Neural cell (in vitro differentiated cells): Measurements from ENCODE around the gene SH3PXD2B. TPM values are rescaled to one million over a fixed set of nuclear protein-coding genes. Genes with fewer than 3 reads are reported as not detected.
"Not testable (repeated sequence)": the region's sequence is repeated elsewhere in the genome, so short reads cannot be mapped to it uniquely, and the experiment has no call there.

Experiments used
- H2AFZ ChIP-seq: fragments of 200-600, 300-800 bp; sonication (generic), shearing (Covaris generic); 2 replicates; pipeline ENCODE4 v1.6.0; 2014; ENCODE audit warnings: low read depth, mild to moderate bottlenecking, antibody characterized with exemption, low read length, moderate library complexity
- H3F3A ChIP-seq: fragments of 200-600 bp; shearing (Covaris generic); 2 replicates; pipeline ENCODE4 v1.6.1; 2016; ENCODE audit warnings: mild to moderate bottlenecking, moderate library complexity, mixed read lengths, antibody characterized with exemption, low read length; ENCODE audit not compliant: insufficient read depth, poor library complexity, severe bottlenecking
- H3K27ac ChIP-seq: fragments of 200-600, 300-800 bp; sonication (generic), shearing (Covaris generic); 2 replicates; pipeline ENCODE4 v1.5.1; 2014; ENCODE audit warnings: mild to moderate bottlenecking, low read length, moderate library complexity
- H3K27me3 ChIP-seq: fragments of 300-800, 200-600 bp; sonication (generic), shearing (Covaris generic); 2 replicates; pipeline ENCODE4 v1.6.0; 2014; ENCODE audit warnings: mild to moderate bottlenecking, low read depth, low read length, moderate library complexity; ENCODE audit not compliant: insufficient read depth
- H3K36me3 ChIP-seq: fragments of 300-800, 200-600 bp; sonication (generic), shearing (Covaris generic); 2 replicates; pipeline ENCODE4 v1.5.1; 2014; ENCODE audit warnings: mild to moderate bottlenecking, antibody characterized with exemption, low read length, moderate library complexity; ENCODE audit not compliant: insufficient read depth
- H3K4me2 ChIP-seq: fragments of 300-800, 200-600 bp; sonication (generic), shearing (Covaris generic); 2 replicates; pipeline ENCODE4 v1.6.0; 2014; ENCODE audit warnings: mild to moderate bottlenecking, low read length
- H3K4me3 ChIP-seq: fragments of 300-800, 200-600 bp; sonication (generic), shearing (Covaris generic); 2 replicates; pipeline ENCODE4 v1.5.1; 2014; ENCODE audit warnings: mild to moderate bottlenecking, low read length, moderate library complexity
- H3K79me2 ChIP-seq: fragments of 200-600 bp; shearing (Covaris generic); replicated peaks from 2 replicates; pipeline ENCODE4 v1.6.0; 2014; ENCODE audit warnings: mild to moderate bottlenecking, low read length, moderate library complexity; ENCODE audit not compliant: insufficient read depth
- H3K9ac ChIP-seq: fragments of 300-800, 200-600 bp; sonication (generic), shearing (Covaris generic); 2 replicates; pipeline ENCODE4 v1.6.1; 2016; ENCODE audit warnings: mild to moderate bottlenecking, low read length, mixed read lengths
- H3K9me2 ChIP-seq: fragments of 200-600 bp; shearing (Covaris generic); 2 replicates; pipeline ENCODE4 v1.6.1; 2016; ENCODE audit warnings: mild to moderate bottlenecking, low read length, mixed read lengths; ENCODE audit not compliant: insufficient read depth
- H3K9me3 ChIP-seq: fragments of 200-600, 300-800 bp; sonication (generic), shearing (Covaris generic); 2 replicates; pipeline ENCODE4 v1.6.1; 2016; ENCODE audit warnings: mild to moderate bottlenecking, mixed run types, low read length, moderate library complexity, mixed read lengths
- H4K20me1 ChIP-seq: fragments of 200-600 bp; shearing (Covaris generic); 2 replicates; pipeline ENCODE4 v1.6.1; 2016; ENCODE audit warnings: mild to moderate bottlenecking, mixed run types; ENCODE audit not compliant: insufficient read depth
- CTCF ChIP-seq: fragments of 450-650 bp; IDR thresholded peaks from 2 replicates; pipeline ENCODE4 v1.5.1; 2014; ENCODE audit warnings: antibody characterized with exemption, mild to moderate bottlenecking, moderate library complexity; ENCODE audit not compliant: poor library complexity, severe bottlenecking
- EP300 ChIP-seq: fragments of 450-650 bp; conservative IDR thresholded peaks from 2 replicates; pipeline ENCODE4 v1.6.1; 2014; ENCODE audit warnings: antibody characterized with exemption, mild to moderate bottlenecking, moderate library complexity; ENCODE audit not compliant: poor library complexity, severe bottlenecking
- EZH2 ChIP-seq: fragments of 200-600, 300-800 bp; shearing (Covaris generic), sonication (generic); IDR thresholded peaks from 2 replicates; pipeline ENCODE4 v1.6.1; 2014; ENCODE audit warnings: antibody characterized with exemption, low read length, borderline replicate concordance, mild to moderate bottlenecking; ENCODE audit not compliant: insufficient read depth, poor library complexity, severe bottlenecking
- MXI1 ChIP-seq: fragments of 450-650 bp; conservative IDR thresholded peaks from 2 replicates; pipeline ENCODE4 v1.6.1; 2014; ENCODE audit warnings: antibody characterized with exemption, mild to moderate bottlenecking; ENCODE audit not compliant: poor library complexity, severe bottlenecking
- POLR2AphosphoS5 ChIP-seq: IDR thresholded peaks from 2 replicates; pipeline ENCODE4 v1.6.1; 2012
- RAD21 ChIP-seq: fragments of 450-650 bp; conservative IDR thresholded peaks from 2 replicates; pipeline ENCODE4 v1.6.1; 2014; ENCODE audit warnings: antibody characterized with exemption, mild to moderate bottlenecking, moderate library complexity
- REST ChIP-seq: IDR thresholded peaks from 2 replicates; pipeline ENCODE4 v1.6.1; 2012; ENCODE audit warnings: borderline replicate concordance
- SMC3 ChIP-seq: fragments of 450-650 bp; conservative IDR thresholded peaks from 2 replicates; pipeline ENCODE4 v1.6.1; 2014; ENCODE audit warnings: antibody characterized with exemption, mild to moderate bottlenecking, moderate library complexity; ENCODE audit not compliant: poor library complexity
- TAF1 ChIP-seq: IDR thresholded peaks from 2 replicates; pipeline ENCODE4 v1.6.1; 2012; ENCODE audit warnings: low read depth
- polyA plus RNA-seq: library from polyadenylated mRNA; depleted of rRNA; stranded (reverse); fragments of >200 nt; gene quantifications from 2 replicates; pipeline ENCODE4 v1.2.3, GENCODE V29; 2014

Gene SH3PXD2B
- polyA plus RNA-seq, 1 donor from 2014 or later: 11.7 TPM

GRCh38 chr5:172410160-172410559, 44.2 kb downstream of the SH3PXD2B start:
- Histone ChIP-seq H3K36me3 (no peaks in the 10 kb centered on the region), H3K79me2 (no peaks in the 10 kb centered on the region), H3F3A (no peaks in the 10 kb centered on the region), H2AFZ (no peak overlapping the region), H3K27me3 (no peaks in the 10 kb centered on the region), H3K9ac (no peak overlapping the region), H3K9me3 (no peaks in the 10 kb centered on the region), H4K20me1 (no peaks in the 10 kb centered on the region), H3K4me2 (no peak overlapping the region), H3K9me2 (no peaks in the 10 kb centered on the region), H3K27ac (no peak overlapping the region), H3K4me3 (no peak overlapping the region)
- TF ChIP-seq REST (no peak), EP300 (no peak), MXI1 (no peak), EZH2 (no peak), POLR2AphosphoS5 (no peak), CTCF (no peak), TAF1 (no peak), RAD21 (no peak), SMC3 (no peak)

GRCh38 chr5:172409477-172409876, 44.8 kb downstream of the SH3PXD2B start:
- H3K9ac ChIP-seq, H3K27me3 ChIP-seq, H3K9me2 ChIP-seq, H3K36me3 ChIP-seq, H3F3A ChIP-seq, H3K79me2 ChIP-seq, H3K4me3 ChIP-seq, H3K9me3 ChIP-seq, H4K20me1 ChIP-seq, H3K27ac ChIP-seq, H2AFZ ChIP-seq, H3K4me2 ChIP-seq: not testable (repeated sequence)

- H3F3A ChIP-seq: no peaks in the 10 kb centered on the region
- H3K9me2 ChIP-seq: no peaks in the 10 kb centered on the region
- no peaks in the 10 kb centered on the region for H4K20me1 ChIP-seq
- H3K9ac ChIP-seq: no peak overlapping the region
- H2AFZ ChIP-seq: no peak overlapping the region
- TF ChIP-seq TAF1 (no peak), EZH2 (no peak), REST (no peak), MXI1 (no peak), CTCF (no peak), SMC3 (no peak), RAD21 (no peak), POLR2AphosphoS5 (no peak), EP300 (no peak)
- no peak overlapping the region for H3K4me3 ChIP-seq
- no peak overlapping the region for H3K27ac ChIP-seq
- no peaks in the 10 kb centered on the region for H3K27me3 ChIP-seq
- H3K9me3 ChIP-seq: no peaks in the 10 kb centered on the region
- H3K4me2 ChIP-seq: no peak overlapping the region
- H3K36me3 ChIP-seq: no peaks in the 10 kb centered on the region
- H3K79me2 ChIP-seq: no peaks in the 10 kb centered on the region
Measured at GRCh38 chr5:172407822-172408221, 46.5 kb downstream of the SH3PXD2B start.
